T-cell (primary cell): ENCODE data around the gene CEP85L. TPM values are rescaled to one million over a fixed set of nuclear protein-coding genes. Genes with fewer than 3 reads are reported as not detected.

Source experiments
- ATAC-seq, 4 experiments: fragments of 200-7000 bp in 3 of 4; fragments of 150-1000 bp in 1 of 4; cut with Tn5 transposase; replicated peaks in 1 of 4; 1 replicate in 3 of 4; 2 replicates in 1 of 4; pipeline ENCODE4 v1.10.0; 2021; ENCODE audit warnings: moderate library complexity in 3 of 4, mild to moderate bottlenecking in 2 of 4, moderate number of reproducible peaks in 1 of 4
- CTCF ChIA-PET, 2 donors: fragments of 300-600 bp; sonication (Branson Sonifier 250); formaldehyde crosslinking; loops; one replicate each; lab custom pipeline; 2022; ENCODE audit warnings: antibody characterized with exemption in 2 of 2; lab: Charles Lee
- POLR2A ChIA-PET, 2 donors: fragments of 300-600 bp; sonication (Branson Sonifier 250); formaldehyde crosslinking; loops; one replicate each; lab custom pipeline; 2022; ENCODE audit warnings: antibody characterized with exemption in 2 of 2; lab: Charles Lee
- DNase-seq, 35 experiments: peaks; one replicate each; pipeline versions ENCODE4 v3.0.0 to v3.0.0-alpha.2; 2013 to 2023
- H3K27ac ChIP-seq: one replicate; pipeline ENCODE4 v1.5.1; 2013; ENCODE audit warnings: low read length
- H3K27me3 ChIP-seq, 2 experiments: replicated peaks in 1 of 2; 1 replicate in 1 of 2; 2 replicates in 1 of 2; pipeline versions ENCODE4 v1.6.1 to v1.7.0; 2013; ENCODE audit warnings: low read length in 1 of 2, mixed read lengths in 1 of 2; ENCODE audit not compliant: control insufficient read depth in 2 of 2, insufficient read depth in 2 of 2; ENCODE audit errors: extremely low read depth in 1 of 2
- H3K36me3 ChIP-seq, 2 donors: 1 replicate in 1 of 2; 2 replicates in 1 of 2; pipeline versions ENCODE4 v1.6.1 to v1.7.0; 2013; ENCODE audit warnings: low read length in 1 of 2; ENCODE audit not compliant: control insufficient read depth in 2 of 2, insufficient read depth in 1 of 2; ENCODE audit errors: extremely low read depth in 1 of 2
- H3K4me1 ChIP-seq, 2 experiments: 1 replicate in 1 of 2; 2 replicates in 1 of 2; pipeline versions ENCODE4 v1.6.1 to v1.7.0; 2013; ENCODE audit warnings: low read length in 2 of 2, mixed read lengths in 1 of 2; ENCODE audit not compliant: insufficient read depth in 2 of 2, control insufficient read depth in 1 of 2; ENCODE audit errors: extremely low read depth in 1 of 2
- H3K4me3 ChIP-seq, 2 donors: 1 replicate in 1 of 2; 2 replicates in 1 of 2; pipeline versions ENCODE4 v1.5.1 to v1.7.0; 2013; ENCODE audit warnings: mild to moderate bottlenecking in 2 of 2, low read length in 1 of 2, moderate library complexity in 1 of 2; ENCODE audit not compliant: control insufficient read depth in 1 of 2; ENCODE audit errors: extremely low read depth in 1 of 2
- H3K9me3 ChIP-seq: 2 replicates; pipeline ENCODE4 v1.7.0; 2013
- H3K27ac Mint-ChIP-seq, 2 donors: one replicate each; pipeline ENCODE4 v1.8.0; 2020 to 2021; ENCODE audit warnings: mild to moderate bottlenecking in 2 of 2, mixed read lengths in 2 of 2
- H3K27me3 Mint-ChIP-seq, 2 donors: one replicate each; pipeline ENCODE4 v1.8.0; 2021 to 2022; ENCODE audit warnings: mixed read lengths in 2 of 2
- H3K36me3 Mint-ChIP-seq: one replicate; pipeline ENCODE4 v1.8.0; 2021; ENCODE audit warnings: mixed read lengths
- H3K4me1 Mint-ChIP-seq, 3 donors: one replicate each; pipeline ENCODE4 v1.8.0; 2020 to 2022; ENCODE audit warnings: mixed read lengths in 3 of 3, mild to moderate bottlenecking in 1 of 3
- H3K4me3 Mint-ChIP-seq, 3 donors: one replicate each; pipeline ENCODE4 v1.8.0; 2020 to 2022; ENCODE audit warnings: mild to moderate bottlenecking in 3 of 3, mixed read lengths in 3 of 3, moderate library complexity in 3 of 3
- H3K9me3 Mint-ChIP-seq, 3 donors: one replicate each; pipeline ENCODE4 v1.8.0; 2020 to 2022; ENCODE audit warnings: mixed read lengths in 3 of 3
- WGBS: methylation state at CpG from one replicate; pipeline ENCODE4 v1.1.5; 2013; ENCODE audit warnings: missing lambda C conversion rate; ENCODE audit not compliant: insufficient coverage; 5-methylcytosine and 5-hydroxymethylcytosine counted together
- total RNA-seq, 35 experiments: library from RNA in 6 of 35; stranded (reverse) in 6 of 35; fragments of 120-200 nt in 1 of 35; gene quantifications; one replicate each; pipeline versions ENCODE4 v1.2.1 to v1.2.4 and lab custom pipeline; 2013 to 2026

The CEP85L gene
- total RNA-seq, 5 donors from 2014 or later (not counting 1 experiment from before 2014, with no cell fraction given): 49.7 to 101 (median 53.5) TPM

- peaks cover 6 to 18% of the 10 kb centered on the region in 2 donors for H3K36me3 ChIP-seq
- CTCF ChIA-PET: interaction anchor here (0.7 to 1.6 kb wide), 4 partner anchors 10 to 61 kb away, joined by 3 to 7 read pairs (median 4); no protein-coding TSS in a partner anchor
- no peak overlapping the region for H3K27ac Mint-ChIP-seq
Observed at GRCh38 chr6:118625833-118626232, 25.6 kb downstream of the CEP85L start.

GRCh38 chr6:118621799-118622470 is 29.5 kb downstream of the CEP85L start:
- DNase-seq: no peak
- no CpG with 5 or more reads among the region's 7 CpGs for WGBS
- H3K4me3 ChIP-seq: no peak overlapping the region
- no peaks in the 10 kb centered on the region for H3K27me3 ChIP-seq
- no peaks in the 10 kb centered on the region for H3K9me3 ChIP-seq
- H3K27ac ChIP-seq: no peak overlapping the region
- Mint-ChIP-seq H3K27ac (peak overlapping the region; percentile 40 to 62), H3K36me3 (peaks cover 20% of the 10 kb centered on the region), H3K4me3 (no peak overlapping the region), H3K9me3 (peaks cover 0 to 7% (median 0%) of the 10 kb centered on the region in 3 donors), H3K4me1 (peaks cover 75 to 79% (median 77%) of the 10 kb centered on the region in 3 donors), H3K27me3 (no peaks in the 10 kb centered on the region)
- no peak for ATAC-seq
- H3K4me1 ChIP-seq: peaks cover 0 to 11% of the 10 kb centered on the region in 2 experiments
- peaks cover 11 to 14% of the 10 kb centered on the region in 2 donors for H3K36me3 ChIP-seq
- CTCF ChIA-PET: no interaction called here
- POLR2A ChIA-PET: no interaction called here

More at GRCh38 chr6:118625833-118626232, 25.6 kb downstream of the CEP85L start:
- POLR2A ChIA-PET: interaction anchor here in 1 of 2 donors (1.0 to 1.1 kb wide), 2 partner anchors 9 kb away, joined by 3 read pairs; no protein-coding TSS in a partner anchor
- Histone ChIP-seq H3K27ac (no peak overlapping the region), H3K9me3 (no peaks in the 10 kb centered on the region), H3K4me3 (no peak overlapping the region), H3K27me3 (no peaks in the 10 kb centered on the region), H3K4me1 (no peaks in the 10 kb centered on the region)
- ATAC-seq (no peak), DNase-seq (no peak)
- H3K9me3 Mint-ChIP-seq: peaks cover 0 to 7% (median 0%) of the 10 kb centered on the region in 3 donors
- WGBS: 93% methylated on average over 4 of the region's 4 CpGs
- peaks cover 71 to 80% (median 74%) of the 10 kb centered on the region in 3 donors for H3K4me1 Mint-ChIP-seq
- no peak overlapping the region for H3K4me3 Mint-ChIP-seq
- H3K27me3 Mint-ChIP-seq: no peaks in the 10 kb centered on the region
- H3K36me3 Mint-ChIP-seq: peaks cover 44% of the 10 kb centered on the region

GRCh38 chr6:118620202-118620601 is 31.2 kb downstream of the CEP85L start:
- Histone ChIP-seq H3K27ac (no peak overlapping the region), H3K36me3 (peaks cover 4 to 11% of the 10 kb centered on the region in 2 donors), H3K4me3 (no peak overlapping the region), H3K9me3 (no peaks in the 10 kb centered on the region), H3K27me3 (no peaks in the 10 kb centered on the region), H3K4me1 (peaks cover 0 to 11% of the 10 kb centered on the region in 2 experiments)
- ATAC-seq (no peak), DNase-seq (no peak)
- peaks cover 9% of the 10 kb centered on the region for H3K36me3 Mint-ChIP-seq
- CTCF ChIA-PET: interaction anchor here (0.6 to 1.7 kb wide), 4 partner anchors 18 to 784 kb away, joined by 3 to 8 read pairs (median 4); no protein-coding TSS in a partner anchor
- POLR2A ChIA-PET: no interaction called here
- H3K27me3 Mint-ChIP-seq: no peaks in the 10 kb centered on the region
- peaks cover 73 to 88% (median 73%) of the 10 kb centered on the region in 3 donors for H3K4me1 Mint-ChIP-seq
- no peak overlapping the region for H3K4me3 Mint-ChIP-seq
- H3K9me3 Mint-ChIP-seq: no peaks in the 10 kb centered on the region
- H3K27ac Mint-ChIP-seq: no peak overlapping the region
- WGBS: 100% methylated on average over 1 of the region's 4 CpGs

DNA sequence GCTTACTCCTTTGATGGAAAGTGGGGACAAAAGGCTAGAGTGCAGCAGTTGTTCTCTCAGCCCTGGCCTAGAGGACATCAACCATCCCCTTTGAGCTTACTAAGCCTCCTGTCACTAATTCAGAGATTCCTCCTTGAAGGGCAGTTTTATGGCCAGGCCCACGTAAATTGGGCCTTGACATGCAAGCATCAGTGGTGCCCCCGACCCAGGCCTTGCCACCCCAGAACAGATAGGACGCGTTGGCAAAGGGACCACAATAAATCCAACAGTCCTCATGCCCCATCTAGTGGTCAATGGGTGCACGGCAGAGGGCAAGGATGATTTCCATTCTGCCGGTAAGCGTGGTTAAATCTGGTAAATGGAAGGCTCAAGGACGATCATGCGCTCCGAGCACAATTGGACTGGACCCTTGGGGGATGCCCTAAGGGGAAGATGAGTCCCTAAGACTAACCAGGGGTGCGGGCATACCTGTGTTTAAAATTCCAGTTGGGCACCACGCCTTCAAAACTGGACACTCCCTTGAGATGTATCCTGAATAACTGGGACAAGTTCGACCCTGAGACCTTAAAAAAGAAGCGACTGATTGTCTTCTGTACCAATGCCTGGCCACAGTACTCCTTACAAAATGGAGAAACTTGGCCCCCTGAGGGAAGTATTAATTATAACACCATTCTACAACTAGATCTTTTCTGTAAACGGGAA is 32.6 kb downstream of the CEP85L start:
- Mint-ChIP-seq H3K4me1 (peaks cover 69 to 85% (median 71%) of the 10 kb centered on the region in 3 donors), H3K9me3 (no peaks in the 10 kb centered on the region), H3K27me3 (no peaks in the 10 kb centered on the region), H3K4me3 (peak overlapping the region in 1 of 3 donors; percentile 7), H3K27ac (peak overlapping the region; percentile 75 to 84), H3K36me3 (peaks cover 16% of the 10 kb centered on the region)
- POLR2A ChIA-PET: interaction anchor here in 1 of 2 donors (0.6 kb wide), 1 partner anchor 33 kb away, joined by 5 read pairs; no protein-coding TSS in a partner anchor
- Histone ChIP-seq H3K27ac (no peak overlapping the region), H3K9me3 (no peaks in the 10 kb centered on the region), H3K4me3 (no peak overlapping the region), H3K27me3 (no peaks in the 10 kb centered on the region), H3K4me1 (peaks cover 0 to 11% of the 10 kb centered on the region in 2 experiments), H3K36me3 (peaks cover 4 to 14% of the 10 kb centered on the region in 2 donors)
- 30% methylated on average over 9 of the region's 15 CpGs for WGBS
- DNase-seq (peak; percentile 12 to 76 (median 59)), ATAC-seq (peak; percentile 86 to 92 (median 88))
- CTCF ChIA-PET: interaction anchor here (0.6 to 1.0 kb wide), 5 partner anchors 11 to 120 kb away, joined by 3 to 6 read pairs (median 3); no protein-coding TSS in a partner anchor

GRCh38 chr6:118617417-118617816 is 34.0 kb downstream of the CEP85L start:
- Histone ChIP-seq H3K27ac (no peak overlapping the region), H3K4me1 (peaks cover 0 to 11% of the 10 kb centered on the region in 2 experiments), H3K27me3 (no peaks in the 10 kb centered on the region), H3K4me3 (no peak overlapping the region), H3K36me3 (peaks cover 4 to 16% of the 10 kb centered on the region in 2 donors), H3K9me3 (no peaks in the 10 kb centered on the region)
- Mint-ChIP-seq H3K36me3 (peaks cover 23% of the 10 kb centered on the region), H3K27ac (peak overlapping the region in 1 of 2 donors; percentile 18), H3K4me3 (no peak overlapping the region), H3K4me1 (peaks cover 63 to 74% (median 73%) of the 10 kb centered on the region in 3 donors), H3K9me3 (no peaks in the 10 kb centered on the region), H3K27me3 (no peaks in the 10 kb centered on the region)
- 92% methylated on average over 10 of the region's 11 CpGs for WGBS
- ATAC-seq (no peak), DNase-seq (no peak)
- CTCF ChIA-PET: interaction anchor here in 1 of 2 donors (0.6 to 1.5 kb wide), 7 partner anchors 11 to 185 kb away, joined by 3 to 6 read pairs (median 3); no protein-coding TSS in a partner anchor
- POLR2A ChIA-PET: interaction anchor here in 1 of 2 donors (0.5 to 0.9 kb wide), 2 partner anchors 8 to 14 kb away, joined by 3 read pairs; no protein-coding TSS in a partner anchor

DNA sequence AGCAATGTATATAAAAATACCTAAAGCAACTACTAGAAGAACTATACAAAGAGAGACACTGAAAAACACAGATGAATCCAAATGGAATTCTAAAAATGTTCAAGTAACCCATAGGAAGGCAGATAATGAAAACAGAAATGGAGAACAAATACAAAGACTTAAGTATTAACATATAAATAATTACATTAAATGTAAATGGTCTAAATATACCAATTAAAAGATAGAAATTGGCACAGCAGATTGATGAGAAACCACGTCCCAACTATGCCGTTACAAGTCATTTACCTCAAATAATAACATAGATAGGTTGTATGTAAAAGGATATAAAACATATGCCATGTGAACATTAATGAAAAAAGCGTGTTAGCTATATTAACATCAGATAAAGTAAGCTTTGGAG is 40.1 kb downstream of the CEP85L start:
- Mint-ChIP-seq H3K9me3 (peaks cover 0 to 5% (median 4%) of the 10 kb centered on the region in 3 donors), H3K36me3 (peaks cover 52% of the 10 kb centered on the region), H3K27ac (no peak overlapping the region), H3K4me1 (peaks cover 66 to 71% (median 68%) of the 10 kb centered on the region in 3 donors), H3K4me3 (no peak overlapping the region), H3K27me3 (no peaks in the 10 kb centered on the region)
- DNase-seq: no peak
- Histone ChIP-seq H3K27ac (no peak overlapping the region), H3K4me1 (peaks cover 8 to 16% of the 10 kb centered on the region in 2 experiments), H3K4me3 (no peak overlapping the region), H3K27me3 (no peaks in the 10 kb centered on the region), H3K9me3 (no peaks in the 10 kb centered on the region), H3K36me3 (peaks cover 0 to 23% of the 10 kb centered on the region in 2 donors)
- ChIA-PET CTCF (interaction anchor here in 1 of 2 donors (0.6 kb wide), 1 partner anchor 40 kb away, joined by 3 read pairs; no protein-coding TSS in a partner anchor), POLR2A (no interaction called here)
- no peak for ATAC-seq
- WGBS: no CpG with 5 or more reads among the region's 3 CpGs
